Measurements from ENCODE around the gene AFF3. TPM values are rescaled to one million over a fixed set of nuclear protein-coding genes. Genes with fewer than 3 reads are reported as not detected.

The AFF3 gene
- total and polyA plus RNA-seq, 2 donors (not counting 3 experiments of a cell fraction or from before 2014, with no cell fraction given): 0.06 to 0.07 TPM

DNA sequence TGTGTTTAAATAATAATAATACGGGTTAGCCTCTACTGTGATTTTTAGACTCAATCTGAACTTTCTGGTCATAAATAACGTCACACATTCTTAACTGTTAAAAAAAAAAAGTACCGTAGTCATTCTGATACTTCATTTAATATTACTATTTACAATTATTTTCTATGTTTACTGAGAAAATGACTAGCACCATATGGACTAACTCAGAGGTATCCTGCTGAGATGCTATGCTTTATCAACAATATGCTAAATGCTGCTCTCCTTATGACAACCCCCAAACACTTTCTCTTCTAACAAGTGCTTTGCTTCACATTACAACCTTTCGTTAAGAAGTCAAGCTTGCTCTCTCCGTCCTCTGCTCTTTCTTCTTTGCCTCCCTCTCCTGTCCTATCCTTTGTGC lies 182.1 kb downstream of the AFF3 start:
- H3K9me1 ChIP-seq (replicated peaks; ENCODE audit: control insufficient read depth, extremely low read depth, insufficient read depth, low read length): no peaks in the 10 kb centered on the region
- dilution Hi-C loops (cut with MboI; ENCODE audit: extremely low pct_ligation_motif_present, low sequenced_read_pairs) (no loop called here), intact Hi-C loops (cut with micrococcal nuclease) (no loop called here)
- H3K4me2 ChIP-seq (ENCODE audit: insufficient read depth, low read length): no peak overlapping the region
- FAIRE-seq: no peak
- H3K36me3 ChIP-seq (ENCODE audit: control insufficient read depth in 2 of 2, extremely low read depth in 1 of 2, insufficient read depth in 2 of 2, low read length in 2 of 2): no peaks in the 10 kb centered on the region
- H3K4me1 ChIP-seq (ENCODE audit: control insufficient read depth, extremely low read depth, insufficient read depth, low read length): no peaks in the 10 kb centered on the region
- peaks cover 0 to 1% of the 10 kb centered on the region in 2 experiments for H3K27me3 ChIP-seq (ENCODE audit: control insufficient read depth in 2 of 2, insufficient read depth in 2 of 2, low read length in 2 of 2)
- POLR2A ChIA-PET: no interaction called here
- no peak overlapping the region for H3K9ac ChIP-seq (replicated peaks; ENCODE audit: extremely low read depth, insufficient read depth, low read length)
- H3K27ac ChIP-seq (ENCODE audit: insufficient read depth, low read depth, low read length): no peak overlapping the region
- no TSS peak for BruUV-seq (replicated peaks)
- no peaks in the 10 kb centered on the region for H4K20me1 ChIP-seq (replicated peaks; ENCODE audit: control insufficient read depth, extremely low read depth, insufficient read depth, low read length)
- CTCF ChIA-PET: no interaction called here
- no peak overlapping the region for H2AFZ ChIP-seq (ENCODE audit: low read depth, low read length)
- no peak for TF ChIP-seq POLR2AphosphoS5 (IDR thresholded peaks at IDR 0.05; ENCODE audit: insufficient read depth, low read depth, low read length)
- no peak for TF ChIP-seq GATA2 (IDR thresholded peaks at IDR 0.05; ENCODE audit: insufficient read depth, insufficient read length, low read depth, low read length)
- TF ChIP-seq EZH2 (IDR thresholded peaks at IDR 0.05; ENCODE audit: borderline replicate concordance, low read depth, low read length, severe bottlenecking): no peak
- TF ChIP-seq POLR2A (IDR thresholded peaks at IDR 0.05; ENCODE audit: low read depth, low read length): no peak
- TF ChIP-seq, protein P1, sequence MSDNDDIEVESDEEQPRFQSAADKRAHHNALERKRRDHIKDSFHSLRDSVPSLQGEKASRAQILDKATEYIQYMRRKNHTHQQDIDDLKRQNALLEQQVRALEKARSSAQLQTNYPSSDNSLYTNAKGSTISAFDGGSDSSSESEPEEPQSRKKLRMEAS (IDR thresholded peaks at IDR 0.05; ENCODE audit: insufficient read depth, insufficient read length): no peak
- no peak for TF ChIP-seq CTCF (IDR thresholded peaks at IDR 0.05; ENCODE audit: extremely low read depth in 1 of 2, insufficient read depth in 1 of 2, low read depth in 1 of 2, low read length in 2 of 2)
- TF ChIP-seq JUN (IDR thresholded peaks at IDR 0.05; ENCODE audit: borderline replicate concordance, insufficient read depth, insufficient read length, low read depth): no peak
- no peak overlapping the region for H3K4me3 ChIP-seq (replicated peaks in 1 of 3; ENCODE audit: insufficient read depth in 1 of 3, low read depth in 1 of 3, low read length in 3 of 3)
- H3K79me2 ChIP-seq (ENCODE audit: control insufficient read depth, insufficient read depth, low read length): no peaks in the 10 kb centered on the region
- no peaks in the 10 kb centered on the region for H3K9me3 ChIP-seq (replicated peaks; ENCODE audit: control insufficient read depth, insufficient read depth, low read length)
- DNase-seq (ENCODE audit: low read depth, low spot score): no peak
